Uterus (tissue), 2 donors: ENCODE results near the gene JAKMIP2.

ENCODE experiments used
- POLR2A ChIP-seq, 2 donors: fragments of 450-650 bp; IDR thresholded peaks; one replicate each; pipeline ENCODE4 v1.6.1; 2016; ENCODE audit warnings: antibody characterized with exemption in 2 of 2, mild to moderate bottlenecking in 1 of 2, moderate library complexity in 1 of 2
- TF ChIP-seq, protein P1 (sequence below), 4 experiments: fragments of 200-600 bp in 2 of 4; fragments of 450-650 bp in 2 of 4; sonication (generic) in 2 of 4; IDR thresholded peaks; one replicate each; pipeline ENCODE4 v1.5.1; 2016 to 2019; ENCODE audit warnings: antibody characterized with exemption in 4 of 4, mild to moderate bottlenecking in 2 of 4, moderate library complexity in 1 of 4

DNA sequence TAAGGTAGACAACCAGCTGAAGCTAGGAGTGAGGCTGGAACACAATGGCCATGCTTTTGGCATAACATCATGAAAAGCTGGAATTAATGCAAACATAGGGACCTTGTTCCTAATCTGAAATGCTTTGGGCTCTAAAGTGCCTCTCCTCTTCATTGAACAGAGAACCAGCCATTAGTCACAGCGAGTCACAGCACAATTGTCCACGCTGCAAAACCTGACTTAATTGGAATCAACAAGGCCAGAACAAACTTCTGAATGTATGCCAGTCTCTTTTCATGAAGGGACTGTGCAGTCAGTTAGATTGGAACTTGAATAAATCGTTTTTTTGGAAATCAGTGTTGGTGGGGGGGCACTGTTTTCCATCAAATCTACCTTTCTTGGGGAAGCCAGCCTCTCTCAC is 96.5 kb downstream of the JAKMIP2 start:
- TF ChIP-seq, protein P1, sequence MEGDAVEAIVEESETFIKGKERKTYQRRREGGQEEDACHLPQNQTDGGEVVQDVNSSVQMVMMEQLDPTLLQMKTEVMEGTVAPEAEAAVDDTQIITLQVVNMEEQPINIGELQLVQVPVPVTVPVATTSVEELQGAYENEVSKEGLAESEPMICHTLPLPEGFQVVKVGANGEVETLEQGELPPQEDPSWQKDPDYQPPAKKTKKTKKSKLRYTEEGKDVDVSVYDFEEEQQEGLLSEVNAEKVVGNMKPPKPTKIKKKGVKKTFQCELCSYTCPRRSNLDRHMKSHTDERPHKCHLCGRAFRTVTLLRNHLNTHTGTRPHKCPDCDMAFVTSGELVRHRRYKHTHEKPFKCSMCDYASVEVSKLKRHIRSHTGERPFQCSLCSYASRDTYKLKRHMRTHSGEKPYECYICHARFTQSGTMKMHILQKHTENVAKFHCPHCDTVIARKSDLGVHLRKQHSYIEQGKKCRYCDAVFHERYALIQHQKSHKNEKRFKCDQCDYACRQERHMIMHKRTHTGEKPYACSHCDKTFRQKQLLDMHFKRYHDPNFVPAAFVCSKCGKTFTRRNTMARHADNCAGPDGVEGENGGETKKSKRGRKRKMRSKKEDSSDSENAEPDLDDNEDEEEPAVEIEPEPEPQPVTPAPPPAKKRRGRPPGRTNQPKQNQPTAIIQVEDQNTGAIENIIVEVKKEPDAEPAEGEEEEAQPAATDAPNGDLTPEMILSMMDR (IDR thresholded peaks at IDR 0.05) = no peak
- no peak for TF ChIP-seq POLR2A (IDR thresholded peaks at IDR 0.05)
